Neural progenitor cell (in vitro differentiated cells): Measurements from ENCODE around the gene OR1E2.

Source experiments
- CTCF ChIP-seq: fragments of 200-600 bp; sonication (generic); IDR thresholded peaks from 2 replicates; pipeline ENCODE4 v1.5.1; 2017; ENCODE audit warnings: antibody characterized with exemption, mild to moderate bottlenecking
- EZH2 ChIP-seq: fragments of 200-600 bp; sonication (generic); IDR thresholded peaks from 2 replicates; pipeline ENCODE4 v1.6.1; 2017; ENCODE audit warnings: antibody characterized with exemption, mild to moderate bottlenecking, moderate library complexity
- EZH2phosphoT487 ChIP-seq: fragments of 200-600 bp; sonication (generic); IDR thresholded peaks from 2 replicates; pipeline ENCODE4 v1.6.1; 2017; ENCODE audit warnings: antibody characterized with exemption

GRCh38 chr17:3385869-3386816, 47.5 kb downstream of the OR1E2 start, which contains the start of gene OR3A2:
- TF ChIP-seq CTCF (no peak), EZH2 (no peak), EZH2phosphoT487 (no peak)
